HG02798 (cell line): ENCODE data around the gene PCNX1.
"Not testable (repeated sequence)": the region's sequence is repeated elsewhere in the genome, so short reads cannot be mapped to it uniquely, and the experiment has no call there.

ENCODE experiments used
- ATAC-seq: cut with Tn5 transposase; IDR thresholded peaks from one replicate; pipeline ENCODE4 v1.9.1; 2021; ENCODE audit warnings: mild to moderate bottlenecking; ENCODE audit not compliant: unreplicated experiment, poor library complexity

The PCNX1 gene

DNA sequence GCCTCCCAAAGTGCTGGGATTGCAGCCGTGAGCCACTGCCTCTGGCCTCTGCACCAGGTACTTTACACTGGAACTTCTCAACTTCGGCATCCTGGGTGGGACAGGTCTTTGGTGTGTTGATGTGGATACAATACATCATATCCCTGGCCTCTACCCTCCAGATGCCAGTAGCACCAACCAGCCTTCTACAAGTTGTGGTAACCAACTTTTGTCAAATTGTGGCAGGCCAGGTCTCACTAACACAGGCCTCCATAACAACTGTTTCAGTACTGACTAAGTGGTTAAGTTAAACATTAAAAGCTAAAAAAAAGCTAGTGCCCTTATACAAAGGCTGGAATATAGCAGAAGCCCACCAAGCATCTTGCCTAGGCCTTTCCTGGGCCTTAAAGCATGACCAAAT lies 232.9 kb downstream of the PCNX1 start:
- ATAC-seq, result no peak

DNA sequence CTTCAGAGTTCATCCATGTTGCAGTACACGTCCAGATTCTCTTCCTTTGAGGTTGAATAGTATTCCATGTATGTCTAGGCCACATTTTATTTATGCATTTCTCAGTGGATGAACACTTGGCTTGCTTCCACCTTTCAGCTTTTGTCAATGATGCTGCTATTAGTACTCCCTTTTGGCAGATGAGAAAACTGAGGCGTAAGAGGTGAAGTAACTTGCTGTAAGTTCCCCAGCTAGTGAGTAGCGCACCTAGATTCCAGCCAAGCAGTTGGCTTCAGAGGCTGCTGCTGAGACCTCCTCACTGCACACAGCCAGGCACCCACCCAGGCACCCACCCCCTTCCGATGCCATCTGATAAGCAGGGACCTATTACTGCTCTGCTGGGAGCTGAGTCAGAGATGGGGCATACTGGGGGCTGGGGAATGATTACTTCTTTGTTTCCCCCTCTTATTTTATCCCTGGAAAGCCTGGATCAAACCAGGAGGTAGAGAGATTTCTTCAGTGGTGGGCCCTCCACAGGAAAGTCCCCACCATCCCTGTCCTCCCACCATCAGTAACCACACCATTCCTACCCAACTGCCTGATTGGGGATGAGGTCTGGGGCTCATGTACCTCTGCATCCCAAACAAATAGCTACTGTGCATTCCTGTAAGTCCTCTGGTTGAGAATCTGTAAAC lies 234.6 kb downstream of the PCNX1 start:
- no peak for ATAC-seq

DNA sequence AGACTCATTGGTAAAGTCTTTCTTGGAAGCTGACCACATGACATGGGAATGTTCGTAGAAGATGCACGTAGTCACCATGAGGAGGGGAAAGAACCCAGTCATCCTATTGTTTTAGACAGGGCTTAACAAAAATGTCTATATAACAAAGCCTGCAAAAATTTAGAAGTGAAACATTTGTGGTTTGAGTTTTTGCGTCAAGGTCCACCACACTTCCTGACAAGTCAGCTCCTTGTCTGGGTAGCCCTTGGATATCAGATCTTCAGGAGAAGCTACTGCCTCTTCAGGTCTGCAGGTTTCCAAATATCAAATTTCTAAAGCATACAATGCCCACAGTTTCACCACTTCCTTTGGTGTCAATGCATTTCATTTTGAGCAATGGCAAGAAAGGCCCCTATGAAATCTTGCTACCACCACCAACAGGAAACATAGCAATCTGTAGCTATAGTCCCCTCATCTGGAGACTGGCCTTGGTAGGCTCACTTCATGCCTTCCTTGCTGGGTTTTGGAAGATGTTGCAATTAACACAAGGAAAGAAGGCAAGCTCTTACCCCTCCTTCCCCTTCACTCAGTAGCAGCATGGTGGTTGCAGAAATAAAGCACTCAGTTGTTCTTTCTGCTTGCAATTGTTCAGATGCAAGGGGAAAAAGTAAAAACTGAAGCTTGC lies 235.2 kb downstream of the PCNX1 start:
- no peak for ATAC-seq

DNA sequence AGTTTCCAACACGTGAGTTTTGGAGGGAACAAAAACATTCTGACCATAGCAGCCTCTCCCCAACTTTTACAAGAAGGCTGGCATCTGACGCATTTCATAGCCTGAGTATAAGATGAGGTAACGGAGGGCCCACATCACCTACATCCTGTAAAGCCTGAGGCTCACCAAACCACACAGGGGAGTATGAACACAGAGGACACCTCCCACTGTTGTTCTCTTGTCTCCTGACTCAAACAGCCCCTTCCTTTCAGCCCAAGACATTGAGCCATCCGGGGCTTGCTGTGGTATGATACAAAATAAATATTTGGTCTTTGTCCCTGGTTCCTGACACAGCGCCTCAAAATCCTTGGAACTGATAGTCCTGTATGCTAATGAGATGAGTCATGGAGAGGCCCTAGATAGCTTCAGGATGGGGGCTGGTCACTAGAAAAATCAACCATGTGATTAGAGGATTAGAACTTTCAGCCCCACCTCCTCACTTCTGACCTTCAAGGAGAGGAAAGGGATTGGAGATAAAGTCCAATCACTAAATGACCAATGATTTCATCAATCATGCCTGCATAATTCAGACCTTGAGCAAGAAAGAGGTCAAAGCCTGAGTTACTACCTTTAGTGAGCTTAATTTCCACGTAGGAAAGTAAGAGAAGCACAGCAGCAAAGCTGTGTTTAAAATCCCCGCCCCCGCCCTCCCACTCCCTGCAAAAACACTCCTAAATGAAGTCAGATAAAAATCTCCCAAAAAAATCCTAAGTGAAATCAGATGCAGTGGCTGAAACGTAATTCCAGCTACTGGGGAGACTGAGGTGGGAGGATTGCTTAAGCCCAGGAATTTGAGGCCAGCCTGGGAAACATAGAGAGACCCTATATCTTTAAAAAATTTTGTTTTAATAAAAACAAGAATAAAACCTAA lies 236.4 kb downstream of the PCNX1 start:
- ATAC-seq, result no peak

DNA sequence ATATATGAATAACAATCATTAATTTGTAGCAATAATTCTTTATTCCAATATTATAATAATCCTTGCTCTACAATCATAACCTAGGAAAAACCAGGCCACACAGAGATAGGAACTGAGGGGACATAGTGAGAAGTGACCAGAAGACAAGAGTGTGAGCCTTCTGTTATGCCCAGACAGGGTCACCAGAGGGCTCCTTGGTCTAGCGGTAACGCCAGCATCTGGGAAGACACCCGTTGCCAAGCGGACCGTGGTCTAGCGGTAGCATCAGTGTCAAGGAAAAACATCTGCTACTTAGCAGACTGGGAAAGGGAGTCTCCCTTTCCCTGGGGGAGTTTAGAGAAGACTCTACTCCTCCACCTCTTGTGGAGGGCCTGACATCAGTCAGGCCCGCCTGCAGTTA lies 240.1 kb downstream of the PCNX1 start:
- ATAC-seq, result not testable (repeated sequence)

DNA sequence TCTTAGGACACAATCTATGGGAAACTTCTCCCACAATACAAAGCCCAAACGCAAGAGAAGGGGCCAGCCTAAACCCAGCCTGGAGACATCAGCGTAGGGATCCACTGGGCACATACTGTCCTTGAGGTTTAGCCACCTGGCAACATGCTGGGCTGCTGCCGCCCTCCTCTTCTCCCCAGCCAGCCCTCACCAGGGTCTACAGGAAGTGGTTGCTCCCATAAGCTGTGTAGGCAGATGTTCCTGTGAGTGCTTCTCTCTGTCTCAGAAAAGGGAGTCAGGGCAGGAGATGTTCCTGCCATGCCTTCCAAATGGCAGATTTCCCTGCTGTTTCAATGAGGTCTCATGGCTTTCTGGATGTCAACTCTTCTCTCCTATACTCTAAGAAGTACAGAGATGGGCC lies 241.4 kb downstream of the PCNX1 start:
- ATAC-seq, result no peak

DNA sequence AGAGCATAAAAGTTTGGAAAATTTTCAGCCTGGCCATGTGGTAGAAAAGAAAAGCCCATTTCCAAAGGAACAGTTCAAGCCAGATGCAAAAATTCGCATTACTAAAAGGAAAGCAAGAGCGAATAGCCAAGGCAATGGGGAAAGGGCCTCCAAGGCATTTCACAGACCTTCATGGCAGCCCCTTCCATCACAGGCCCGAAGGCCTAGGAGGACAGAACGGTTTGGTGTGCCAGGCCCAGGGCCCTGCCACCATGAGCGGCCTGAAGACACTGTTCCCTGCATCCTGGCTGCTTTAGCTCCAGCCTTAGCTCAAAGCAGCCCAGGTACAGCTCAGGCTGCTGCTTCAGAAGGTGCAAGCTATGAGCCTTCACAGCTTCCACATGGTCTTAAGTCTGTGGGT lies 243.5 kb downstream of the PCNX1 start:
- no peak for ATAC-seq

DNA sequence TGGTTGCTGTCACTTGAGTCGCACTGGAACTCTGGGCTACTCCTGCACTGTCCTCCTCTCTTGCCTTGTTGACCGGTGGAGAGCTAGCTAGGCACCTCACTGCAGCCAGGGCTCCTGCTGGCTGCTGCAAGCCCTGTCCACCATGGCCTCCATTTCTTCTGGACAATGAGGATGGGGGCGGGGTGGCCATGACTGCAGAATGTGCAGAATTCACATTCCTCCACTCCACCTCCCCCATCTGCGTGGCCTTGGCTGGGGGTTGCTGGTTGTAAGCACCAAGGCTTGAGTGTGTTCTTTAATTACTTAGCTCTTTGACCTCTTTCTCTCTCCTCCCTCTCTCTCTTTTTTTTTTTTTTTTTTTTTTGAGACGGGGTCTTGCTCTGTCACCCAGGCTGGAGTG lies 248.5 kb downstream of the PCNX1 start:
- no peak for ATAC-seq

DNA sequence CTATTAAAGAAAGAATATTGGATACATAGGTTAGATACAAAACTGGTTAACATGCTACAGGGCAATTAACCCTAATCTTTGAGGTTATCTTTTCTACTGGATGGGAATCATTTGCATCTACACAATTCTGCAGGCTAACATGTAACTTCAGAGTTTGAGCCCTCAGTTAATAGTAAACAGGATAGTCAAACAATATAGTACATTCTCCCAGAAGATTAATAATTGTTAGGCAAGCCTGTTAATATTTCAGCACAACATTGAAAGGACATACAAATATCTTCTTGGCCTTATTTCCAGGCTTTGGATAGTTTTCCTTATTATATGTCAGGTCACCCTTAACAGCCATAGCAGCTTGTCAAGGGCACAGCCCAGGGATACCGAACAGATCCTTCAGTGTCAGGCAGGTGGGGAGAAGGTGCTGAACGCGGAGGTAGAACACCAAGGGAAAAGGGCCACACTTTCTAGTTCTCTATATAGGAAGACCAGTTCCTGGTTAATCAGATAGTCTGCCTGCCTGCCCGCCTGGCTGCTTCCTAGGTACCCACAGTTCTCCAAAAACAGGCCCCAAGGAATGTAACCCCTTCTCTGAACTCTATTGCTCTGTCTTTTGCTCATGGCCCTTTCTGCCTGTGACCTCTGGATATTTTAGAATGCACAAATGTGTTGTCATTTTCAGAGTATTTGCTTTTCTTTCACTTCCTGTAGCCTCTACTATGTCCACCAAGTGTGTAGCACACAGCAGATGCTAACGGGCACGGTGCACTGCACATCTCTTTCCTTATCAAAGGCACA lies 256.0 kb downstream of the PCNX1 start:
- no peak for ATAC-seq

DNA sequence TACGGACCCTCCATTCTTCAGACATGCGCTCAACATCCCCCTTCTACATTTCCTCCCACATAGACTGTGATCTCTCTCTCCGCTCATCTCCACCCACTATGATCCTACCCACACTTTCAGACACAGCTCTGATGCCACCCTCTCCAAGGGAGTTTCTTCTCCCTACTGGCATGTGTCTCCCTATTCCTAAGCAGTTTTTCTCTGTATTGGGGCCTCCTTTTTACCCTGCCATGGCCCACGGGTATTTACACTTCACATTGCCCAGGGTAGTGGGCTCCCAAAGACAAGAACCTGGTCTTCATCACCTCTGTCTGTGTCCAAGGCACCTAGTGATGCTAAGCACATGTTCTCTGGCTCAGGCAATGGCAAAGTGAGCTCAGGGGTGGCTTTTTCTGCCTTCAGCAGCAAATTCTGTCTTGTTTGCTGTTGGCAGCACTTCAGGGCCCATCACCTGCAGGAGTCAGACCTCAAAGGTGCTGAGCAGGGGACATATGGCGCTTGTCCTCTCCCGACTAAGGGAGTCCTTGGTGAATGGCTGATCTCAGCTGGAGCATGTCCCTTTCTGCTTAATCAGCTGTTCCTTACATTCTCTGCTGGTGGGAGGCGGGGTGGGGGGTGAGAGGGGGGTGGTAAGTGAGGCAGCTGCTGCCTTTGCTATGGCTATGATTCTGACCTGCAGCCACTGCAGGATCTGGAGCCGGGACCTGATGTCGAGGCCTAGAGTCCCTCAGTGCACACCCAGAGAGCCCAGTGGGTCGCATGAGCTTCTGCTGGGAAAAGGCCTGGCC lies 256.8 kb downstream of the PCNX1 start:
- no peak for ATAC-seq
